ENCODE measurements around the gene AOC2.
"Not testable (repeated sequence)": the region's sequence is repeated elsewhere in the genome, so short reads cannot be mapped to it uniquely, and the experiment has no call there.

Gene AOC2

DNA sequence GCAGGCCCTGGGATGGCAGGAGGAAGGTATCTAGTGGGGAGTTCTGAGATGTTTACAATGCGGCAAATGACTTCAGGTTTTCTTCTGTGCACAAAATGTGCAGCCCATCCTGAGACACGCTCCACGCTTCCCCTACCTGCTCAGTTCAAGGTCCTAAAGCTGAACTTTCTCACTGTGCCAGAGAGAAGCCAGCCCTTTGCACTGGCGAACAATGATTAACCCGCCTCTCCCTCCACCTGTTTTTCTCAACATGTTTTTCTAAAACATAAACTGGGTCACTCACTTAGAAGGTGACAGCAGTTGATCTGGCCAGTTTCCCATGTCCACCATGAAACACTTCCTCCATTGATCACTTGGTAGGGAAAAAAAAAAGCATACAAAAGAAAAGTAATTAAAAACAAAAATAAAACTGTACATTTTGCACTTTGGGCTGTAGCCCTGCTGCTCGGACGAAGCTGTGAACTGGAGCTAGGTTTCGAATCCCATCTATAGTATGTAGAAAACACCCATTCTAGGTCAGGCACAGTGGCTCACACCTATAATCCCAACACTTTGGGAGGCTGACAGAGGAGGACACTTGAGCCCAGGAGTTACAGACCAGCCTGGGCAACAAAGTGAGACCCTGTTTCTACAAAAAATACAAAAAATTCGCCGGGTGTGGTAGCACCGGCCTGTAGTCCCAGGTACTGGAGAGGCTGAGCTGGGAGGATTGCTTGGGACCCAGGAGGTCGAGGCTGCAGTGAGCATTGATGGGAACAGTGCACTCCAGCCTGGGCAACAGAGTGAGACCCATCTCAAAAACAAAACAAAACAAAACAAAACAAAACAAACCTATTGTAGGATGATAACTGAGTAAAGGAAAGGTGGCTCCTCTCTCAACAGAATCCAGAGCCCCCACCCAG lies 50.2 kb downstream of the AOC2 start:
- Histone ChIP-seq H3K9ac (no peak overlapping the region), H3K4me3 (no peak overlapping the region), H3K9me3 (no peaks in the 10 kb centered on the region), H3K27ac (no peak overlapping the region), H3K36me3 (no peaks in the 10 kb centered on the region), H3K4me1 (peaks cover 13% of the 10 kb centered on the region), H3K4me2 (no peak overlapping the region), H4K20me1 (no peaks in the 10 kb centered on the region), H3K27me3 (no peaks in the 10 kb centered on the region)
- TF ChIP-seq Cebpa-rat (IDR thresholded peaks at IDR 0.05) = no peak

DNA sequence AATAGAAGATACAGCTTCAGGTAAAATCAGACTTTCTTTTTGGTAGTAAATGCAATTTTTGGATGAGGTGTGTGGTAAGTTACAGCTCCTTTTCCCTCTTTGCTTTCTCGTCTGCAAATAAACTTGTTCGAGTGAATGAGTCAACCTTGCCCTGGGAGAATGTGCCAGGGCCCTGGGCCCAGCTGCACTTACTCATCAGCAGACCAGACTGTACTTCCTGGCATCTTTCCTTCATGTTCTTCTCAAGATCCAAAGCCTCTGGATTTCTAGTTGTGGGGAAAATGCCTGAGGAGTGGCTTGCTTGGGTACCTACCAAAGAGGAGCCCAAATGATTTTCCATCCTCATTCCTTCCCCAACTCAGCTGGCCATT lies 50.8 kb downstream of the AOC2 start:
- Histone ChIP-seq H3K27ac (no peak overlapping the region), H3K27me3 (no peaks in the 10 kb centered on the region), H3K36me3 (no peaks in the 10 kb centered on the region), H3K4me3 (no peak overlapping the region), H3K9ac (no peak overlapping the region), H3K4me1 (peaks cover 13% of the 10 kb centered on the region), H3K4me2 (no peak overlapping the region), H4K20me1 (no peaks in the 10 kb centered on the region), H3K9me3 (no peaks in the 10 kb centered on the region)
- no peak for TF ChIP-seq Cebpa-rat (IDR thresholded peaks at IDR 0.05)

- TF ChIP-seq Cebpa-rat (IDR thresholded peaks at IDR 0.05) = no peak
- Histone ChIP-seq H3K4me1 (peaks cover 7% of the 10 kb centered on the region), H3K9ac (no peak overlapping the region), H3K9me3 (no peaks in the 10 kb centered on the region), H3K4me2 (no peak overlapping the region), H4K20me1 (no peaks in the 10 kb centered on the region), H3K27ac (no peak overlapping the region), H3K4me3 (no peak overlapping the region), H3K36me3 (no peaks in the 10 kb centered on the region), H3K27me3 (no peaks in the 10 kb centered on the region)
These were observed 53.9 kb downstream of the AOC2 start for GRCh38 chr17:42898147-42898811.

GRCh38 chr17:42899981-42900380 lies 55.6 kb downstream of the AOC2 start:
- not testable (repeated sequence) for H3K27me3 ChIP-seq, H3K36me3 ChIP-seq, H3K4me1 ChIP-seq, H3K4me2 ChIP-seq, H4K20me1 ChIP-seq, H3K9me3 ChIP-seq, H3K4me3 ChIP-seq, H3K27ac ChIP-seq, H3K9ac ChIP-seq

Data from BLaER1 (cell line).